Keratinocyte (primary cell): ENCODE data around the gene RAMAC. TPM values are rescaled to one million over a fixed set of nuclear protein-coding genes. Genes with fewer than 3 reads are reported as not detected.

Experiments used
- DNase-seq: peaks from one replicate; pipeline ENCODE4 v3.0.0-alpha.2; 2011; ENCODE audit warnings: low read depth, missing footprints, low spot score
- FAIRE-seq: peaks from 2 replicates; lab custom pipeline; 2011; peaks lifted over from hg19 to GRCh38; lab: Jason Lieb, UNC
- H2AFZ ChIP-seq: 2 replicates; pipeline ENCODE4 v1.6.0; 2012; ENCODE audit warnings: low read length, control low read depth, inconsistent platforms; ENCODE audit not compliant: control insufficient read depth
- H3K27ac ChIP-seq: 2 replicates; pipeline ENCODE4 v1.5.1; 2011; ENCODE audit warnings: low read length; ENCODE audit not compliant: control insufficient read depth, insufficient read depth
- H3K27me3 ChIP-seq: 3 replicates; pipeline ENCODE4 v1.6.0; 2011; ENCODE audit warnings: low read length; ENCODE audit not compliant: control insufficient read depth, insufficient read depth; ENCODE audit errors: extremely low read depth
- H3K36me3 ChIP-seq, 2 experiments: 2 replicates in 1 of 2; 3 replicates in 1 of 2; pipeline ENCODE4 v1.5.1; 2011; ENCODE audit warnings: low read length in 2 of 2, mild to moderate bottlenecking in 1 of 2; ENCODE audit not compliant: control insufficient read depth in 2 of 2, insufficient read depth in 2 of 2; ENCODE audit errors: extremely low read depth in 1 of 2
- H3K4me1 ChIP-seq: 3 replicates; pipeline ENCODE4 v1.5.1; 2011; ENCODE audit warnings: low read length; ENCODE audit not compliant: control insufficient read depth, insufficient read depth; ENCODE audit errors: extremely low read depth
- H3K4me2 ChIP-seq: 3 replicates; pipeline ENCODE4 v1.6.0; 2011; ENCODE audit warnings: low read depth, low read length; ENCODE audit not compliant: control insufficient read depth, insufficient read depth; ENCODE audit errors: extremely low read depth
- H3K4me3 ChIP-seq, 3 experiments: fragments of 200-600 bp in 1 of 3; sonication (generic) in 1 of 3; 2 replicates in 2 of 3; 3 replicates in 1 of 3; pipeline ENCODE4 v1.5.1; 2011 to 2016; ENCODE audit warnings: low read length in 3 of 3, mild to moderate bottlenecking in 3 of 3, control low read depth in 2 of 3, inconsistent platforms in 1 of 3, low read depth in 1 of 3, mixed read lengths in 1 of 3, mixed run types in 1 of 3, moderate library complexity in 1 of 3; ENCODE audit not compliant: control insufficient read depth in 2 of 3, insufficient read depth in 2 of 3; ENCODE audit errors: extremely low read depth in 1 of 3
- H3K79me2 ChIP-seq: 2 replicates; pipeline ENCODE4 v1.6.0; 2012; ENCODE audit warnings: low read length; ENCODE audit not compliant: control insufficient read depth, insufficient read depth
- H3K9ac ChIP-seq: 3 replicates; pipeline ENCODE4 v1.6.0; 2011; ENCODE audit warnings: low read length; ENCODE audit not compliant: control insufficient read depth, insufficient read depth; ENCODE audit errors: extremely low read depth
- H3K9me1 ChIP-seq: 3 replicates; pipeline ENCODE4 v1.6.0; 2011; ENCODE audit warnings: low read length; ENCODE audit not compliant: control insufficient read depth, insufficient read depth; ENCODE audit errors: extremely low read depth
- H3K9me3 ChIP-seq: 2 replicates; pipeline ENCODE4 v1.5.1; 2012; ENCODE audit warnings: low read depth, low read length; ENCODE audit not compliant: control insufficient read depth
- H4K20me1 ChIP-seq: 3 replicates; pipeline ENCODE4 v1.6.0; 2011; ENCODE audit warnings: low read length; ENCODE audit not compliant: control insufficient read depth, insufficient read depth; ENCODE audit errors: extremely low read depth
- EZH2 ChIP-seq: IDR thresholded peaks from one replicate; pipeline ENCODE4 v1.6.1; 2012; ENCODE audit warnings: inconsistent platforms, mild to moderate bottlenecking, low read length, moderate library complexity
- dilution Hi-C: fragments of 300-500 bp; cut with MboI; formaldehyde crosslinking; loops from one replicate; pipeline ENCODE4 v1.7.0; 2020; ENCODE audit warnings: low sequenced_read_pairs; ENCODE audit not compliant: extremely low pct_ligation_motif_present
- polyA plus RNA-seq, 5 experiments: library from polyadenylated mRNA; depleted of rRNA in 3 of 5; stranded (reverse) in 3 of 5; stranded (forward) in 1 of 5; unstranded in 1 of 5; fragments of >200 nt; gene quantifications; 1 replicate in 1 of 5; 2 replicates in 3 of 5; 3 replicates in 1 of 5; pipeline versions ENCODE4 v1.2.1 to v1.2.3, GENCODE V29; 2011 to 2012; ENCODE audit warnings: missing spikeins in 2 of 5, low read depth in 1 of 5, low replicate concordance in 1 of 5
- TF ChIP-seq, protein P1 (sequence below), 3 experiments: IDR thresholded peaks in 1 of 3; conservative IDR thresholded peaks in 1 of 3; optimal IDR thresholded peaks in 1 of 3; 2 replicates in 2 of 3; 3 replicates in 1 of 3; pipeline versions ENCODE3 to v1.5.1; 2011; ENCODE audit warnings: low read length in 3 of 3, mild to moderate bottlenecking in 3 of 3, moderate library complexity in 2 of 3, control low read depth in 1 of 3, inconsistent platforms in 1 of 3; ENCODE audit not compliant: insufficient read depth in 2 of 3; ENCODE audit errors: extremely low read depth in 1 of 3

Gene RAMAC
- polyA plus RNA-seq, 1 donor (not counting 4 experiments of a cell fraction or from before 2014, with no cell fraction given) = 35.3 TPM

DNA sequence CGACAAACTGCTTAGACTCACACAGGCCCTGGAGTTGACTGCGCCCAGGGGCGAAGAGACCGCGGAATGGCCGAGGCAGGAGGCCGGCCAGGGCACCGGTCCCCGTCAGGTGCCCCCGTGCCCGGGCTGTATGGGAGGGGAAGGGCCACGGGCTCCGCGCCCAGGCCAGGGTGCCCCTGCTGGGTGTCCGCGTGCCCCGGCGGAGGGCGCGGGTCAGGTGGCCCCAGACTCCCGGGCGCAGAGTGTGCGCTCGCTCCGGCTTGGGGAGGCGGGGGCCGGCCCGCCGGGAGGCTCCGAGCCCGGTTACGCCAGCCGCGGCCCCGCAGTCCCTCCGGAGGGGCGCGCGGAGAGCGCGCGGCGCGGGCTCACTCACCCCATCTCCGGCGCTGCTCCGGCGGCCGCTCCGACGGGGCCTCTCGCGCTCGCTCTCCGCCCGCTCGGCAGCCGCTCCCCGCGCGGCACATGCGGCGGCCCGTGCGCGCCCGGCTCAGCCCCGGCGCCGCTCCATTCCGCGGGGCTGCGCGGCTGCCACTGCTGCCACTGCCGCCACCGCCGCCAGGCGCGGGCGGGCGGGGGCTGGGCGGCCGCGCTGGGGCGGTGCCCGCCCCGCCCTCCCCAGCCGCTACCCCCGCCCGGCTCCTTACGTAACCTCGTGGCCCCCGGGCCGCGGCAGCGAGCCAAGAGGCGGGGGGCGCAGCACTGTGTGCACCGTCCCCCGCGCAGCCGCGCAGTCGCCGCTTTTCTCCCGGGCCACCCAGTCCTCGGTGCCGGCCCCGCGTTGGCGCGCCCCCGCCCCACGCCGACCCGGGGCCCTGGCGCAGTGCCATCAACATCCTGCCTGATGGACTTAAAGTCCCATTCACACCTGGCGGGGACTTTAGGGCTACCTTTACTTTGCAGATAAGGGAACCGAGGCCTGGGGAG, 33.6 kb upstream of the RAMAC start, which contains the start of gene HOMER2:
Gene HOMER2 (minus strand): TSS at position 563 of the 924 bp plus-strand sequence. CDS start 185 bp downstream, at position 378.
- Histone ChIP-seq H3K36me3 (no peaks in the 10 kb centered on the region), H3K9me1 (no peaks in the 10 kb centered on the region), H3K9ac (peak within 1 kb of the TSS; percentile 52), H3K9me3 (no peaks in the 10 kb centered on the region), H3K27ac (no peak within 1 kb of the TSS), H3K4me3 (peak within 1 kb of the TSS; percentile 58 to 73 (median 67)), H3K4me1 (peaks cover 4% of the 10 kb centered on the region), H2AFZ (peak within 1 kb of the TSS; percentile 56), H3K4me2 (peak within 1 kb of the TSS; percentile 70), H4K20me1 (no peaks in the 10 kb centered on the region), H3K79me2 (no peaks in the 10 kb centered on the region), H3K27me3 (peaks cover 9% of the 10 kb centered on the region)
- FAIRE-seq (no peak), DNase-seq (no peak)
- TF ChIP-seq EZH2 = no peak
- TF ChIP-seq, protein P1, sequence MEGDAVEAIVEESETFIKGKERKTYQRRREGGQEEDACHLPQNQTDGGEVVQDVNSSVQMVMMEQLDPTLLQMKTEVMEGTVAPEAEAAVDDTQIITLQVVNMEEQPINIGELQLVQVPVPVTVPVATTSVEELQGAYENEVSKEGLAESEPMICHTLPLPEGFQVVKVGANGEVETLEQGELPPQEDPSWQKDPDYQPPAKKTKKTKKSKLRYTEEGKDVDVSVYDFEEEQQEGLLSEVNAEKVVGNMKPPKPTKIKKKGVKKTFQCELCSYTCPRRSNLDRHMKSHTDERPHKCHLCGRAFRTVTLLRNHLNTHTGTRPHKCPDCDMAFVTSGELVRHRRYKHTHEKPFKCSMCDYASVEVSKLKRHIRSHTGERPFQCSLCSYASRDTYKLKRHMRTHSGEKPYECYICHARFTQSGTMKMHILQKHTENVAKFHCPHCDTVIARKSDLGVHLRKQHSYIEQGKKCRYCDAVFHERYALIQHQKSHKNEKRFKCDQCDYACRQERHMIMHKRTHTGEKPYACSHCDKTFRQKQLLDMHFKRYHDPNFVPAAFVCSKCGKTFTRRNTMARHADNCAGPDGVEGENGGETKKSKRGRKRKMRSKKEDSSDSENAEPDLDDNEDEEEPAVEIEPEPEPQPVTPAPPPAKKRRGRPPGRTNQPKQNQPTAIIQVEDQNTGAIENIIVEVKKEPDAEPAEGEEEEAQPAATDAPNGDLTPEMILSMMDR (optimal IDR thresholded peaks at IDR 0.05 in 1 of 3, IDR thresholded peaks at IDR 0.05 in 1 of 3, conservative IDR thresholded peaks at IDR 0.05 in 1 of 3; ENCODE audit: extremely low read depth in 1 of 3, insufficient read depth in 2 of 3, low read length in 3 of 3) = no peak
- dilution Hi-C loops = no loop called here

DNA sequence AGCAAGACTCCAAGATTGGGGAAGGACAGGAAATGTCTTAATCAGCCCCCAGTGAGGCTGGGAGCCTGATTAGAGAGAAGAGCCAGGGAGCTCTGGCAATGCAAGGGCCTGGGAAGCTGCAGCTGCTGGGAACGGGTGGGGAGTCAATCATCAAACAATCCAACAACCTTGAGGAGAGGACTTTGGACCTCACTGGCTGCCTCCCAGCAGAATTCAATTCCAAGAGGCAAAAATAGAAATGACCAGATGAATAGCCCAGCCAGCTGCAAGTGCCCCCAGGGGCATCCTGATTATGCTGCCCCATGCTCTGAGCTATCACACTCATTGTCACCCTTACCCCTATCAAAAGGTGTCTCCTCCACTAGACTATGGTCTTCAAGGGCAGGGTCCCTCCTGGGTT, 27.4 kb upstream of the RAMAC start:
- no peaks in the 10 kb centered on the region for H3K36me3 ChIP-seq
- H3K4me2 ChIP-seq = no peak overlapping the region
- no peak overlapping the region for H3K4me3 ChIP-seq
- H2AFZ ChIP-seq = no peak overlapping the region
- no peaks in the 10 kb centered on the region for H3K9me3 ChIP-seq
- H3K4me1 ChIP-seq = peaks cover 10% of the 10 kb centered on the region
- DNase-seq (no peak), FAIRE-seq (no peak)
- TF ChIP-seq EZH2 = no peak
- TF ChIP-seq, protein P1 (optimal IDR thresholded peaks at IDR 0.05 in 1 of 3, IDR thresholded peaks at IDR 0.05 in 1 of 3, conservative IDR thresholded peaks at IDR 0.05 in 1 of 3; ENCODE audit: extremely low read depth in 1 of 3, insufficient read depth in 2 of 3, low read length in 3 of 3) = no peak
- dilution Hi-C loops = no loop called here
- H3K9ac ChIP-seq = no peak overlapping the region
- H3K9me1 ChIP-seq = no peaks in the 10 kb centered on the region
- no peak overlapping the region for H3K27ac ChIP-seq
- H3K79me2 ChIP-seq = no peaks in the 10 kb centered on the region
- no peaks in the 10 kb centered on the region for H3K27me3 ChIP-seq
- no peaks in the 10 kb centered on the region for H4K20me1 ChIP-seq
